Right kidney (tissue), 1 donor: ENCODE results near the gene LRRC8E.

Source experiments
- DNase-seq: peaks from one replicate; pipeline ENCODE4 v3.0.0-alpha.2; 2016

Gene LRRC8E

DNA sequence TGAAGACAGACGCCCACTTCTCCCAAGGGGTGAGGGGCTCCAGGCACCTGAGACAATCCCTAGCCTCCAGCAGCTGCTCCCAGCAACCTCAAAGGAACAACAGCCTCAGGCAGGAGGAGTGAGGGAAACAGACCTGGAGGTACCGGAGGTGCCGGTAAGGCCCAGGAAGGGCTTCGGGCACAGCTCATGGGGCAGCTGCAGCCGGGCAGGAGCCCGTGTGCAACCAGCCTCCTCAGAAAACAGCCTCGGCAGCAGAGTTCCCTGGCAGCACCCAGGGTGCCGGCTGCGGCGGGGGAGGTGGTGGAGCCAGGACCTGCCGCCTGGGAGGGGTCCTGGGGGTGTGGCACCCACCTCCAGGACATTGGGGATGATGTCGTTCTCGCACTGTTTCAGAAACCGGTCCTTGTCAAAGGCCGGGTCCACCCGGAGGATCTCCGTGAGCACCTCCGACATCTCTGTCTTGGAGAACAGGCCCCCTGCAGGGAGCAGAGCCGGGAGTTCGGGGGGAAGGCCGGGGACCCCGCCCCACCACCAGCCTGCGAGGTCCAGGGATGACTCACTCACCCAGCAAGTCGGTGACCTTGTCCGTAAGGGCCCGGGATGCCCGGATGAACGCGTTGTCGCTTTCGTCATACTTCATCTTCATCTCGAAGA lies 44.1 kb downstream of the LRRC8E start:
- no peak for DNase-seq

DNA sequence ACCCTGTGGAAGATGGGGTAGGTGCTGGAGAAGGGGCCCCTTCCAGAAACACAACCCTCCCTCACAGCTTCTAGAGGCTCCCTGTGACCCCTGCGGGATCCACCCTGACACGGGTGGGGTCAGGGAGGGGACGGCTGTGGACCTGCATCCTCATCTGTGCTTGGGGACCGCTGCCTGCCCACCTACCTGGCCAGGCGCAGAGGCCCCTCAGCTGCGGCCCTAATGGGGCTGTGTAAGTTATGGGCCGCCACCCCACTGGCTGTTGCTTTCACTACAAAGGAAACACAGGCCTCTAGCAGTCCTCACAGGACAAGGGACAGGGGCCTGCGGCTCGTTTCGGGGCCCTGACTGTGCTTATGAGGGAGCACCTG lies 44.6 kb downstream of the LRRC8E start:
- no peak for DNase-seq

DNA sequence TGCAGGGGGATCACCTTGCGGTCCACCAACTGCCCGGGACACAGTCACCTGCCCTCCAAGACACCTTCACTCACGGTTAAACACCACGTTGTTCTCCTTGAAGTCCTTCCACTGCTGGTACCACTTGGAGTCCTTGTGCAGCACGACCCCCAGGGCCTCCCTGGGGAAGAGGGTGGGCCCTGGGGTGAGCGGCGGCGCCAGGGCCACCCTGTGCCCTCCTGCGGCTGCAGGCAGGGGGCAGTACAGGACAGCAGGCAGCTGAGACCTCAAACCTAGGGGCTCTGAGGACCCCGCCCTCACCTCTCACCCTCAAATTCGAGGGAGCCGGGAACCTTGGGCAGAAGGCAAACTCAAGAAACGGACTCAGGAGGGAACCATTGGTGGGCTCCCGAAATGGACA lies 45.1 kb downstream of the LRRC8E start:
- no peak for DNase-seq

DNA sequence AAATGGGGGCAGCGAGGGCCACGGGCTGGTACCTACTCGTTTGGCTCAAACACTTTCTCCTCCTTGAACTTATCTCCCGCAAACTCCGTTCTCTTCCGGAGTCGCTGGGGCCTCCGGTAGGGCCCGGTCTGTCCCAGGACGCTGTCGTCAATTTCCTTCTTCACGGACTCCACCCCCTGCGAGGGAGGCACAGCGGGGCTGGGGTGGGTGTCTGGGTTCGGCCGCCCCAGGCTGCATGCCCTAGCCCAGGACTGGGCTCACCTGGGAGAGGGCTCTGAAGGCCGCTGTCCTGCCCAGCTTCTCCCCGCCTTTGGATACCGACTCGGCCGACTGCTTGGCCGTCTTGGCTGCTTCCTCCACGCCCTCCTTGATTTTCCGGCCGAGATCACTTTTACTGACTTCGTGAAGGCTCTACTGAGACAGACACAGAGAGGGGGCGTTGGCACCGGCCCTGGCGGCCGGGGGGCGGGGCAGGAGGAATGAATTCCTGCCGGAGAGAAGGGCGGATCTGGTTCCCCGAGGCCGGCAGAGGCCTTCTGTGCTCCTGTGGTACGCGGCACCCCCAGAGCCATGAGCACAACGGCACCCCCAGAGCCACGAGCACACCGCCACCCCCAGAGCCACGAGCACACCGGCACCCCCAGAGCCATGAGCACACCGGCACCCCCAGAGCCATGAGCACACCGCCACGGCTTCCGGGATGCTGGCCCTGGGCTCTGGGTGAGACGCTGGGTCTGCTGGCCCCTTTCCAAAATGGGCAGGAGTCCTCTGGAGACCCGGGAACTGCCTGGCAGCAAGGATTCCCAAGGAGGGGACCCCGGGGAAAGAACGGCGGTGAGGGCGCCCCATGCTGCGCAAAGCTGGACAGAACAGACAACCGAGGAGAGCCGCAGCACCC lies 45.8 kb downstream of the LRRC8E start:
- DNase-seq, result no peak

DNA sequence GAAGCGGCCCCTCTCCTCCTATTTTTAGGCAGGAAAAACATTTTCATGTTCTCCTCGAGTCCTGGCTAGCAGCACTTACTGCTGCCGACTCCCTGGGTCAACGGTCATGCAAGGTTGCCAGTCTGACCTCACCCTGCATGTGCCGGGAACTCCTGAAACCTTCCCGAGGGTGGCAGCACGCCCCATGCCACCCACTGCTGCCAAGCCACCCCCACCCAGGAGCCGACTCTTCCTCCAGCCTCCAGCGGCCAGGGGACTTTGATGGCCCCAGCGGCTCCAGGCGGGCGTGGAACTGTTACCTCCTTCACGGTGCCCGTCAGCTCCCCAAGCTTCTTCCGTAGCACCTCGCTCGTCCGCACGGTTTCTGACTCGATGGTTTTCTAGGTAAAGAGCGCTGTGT lies 46.5 kb downstream of the LRRC8E start:
- DNase-seq, result no peak

DNA sequence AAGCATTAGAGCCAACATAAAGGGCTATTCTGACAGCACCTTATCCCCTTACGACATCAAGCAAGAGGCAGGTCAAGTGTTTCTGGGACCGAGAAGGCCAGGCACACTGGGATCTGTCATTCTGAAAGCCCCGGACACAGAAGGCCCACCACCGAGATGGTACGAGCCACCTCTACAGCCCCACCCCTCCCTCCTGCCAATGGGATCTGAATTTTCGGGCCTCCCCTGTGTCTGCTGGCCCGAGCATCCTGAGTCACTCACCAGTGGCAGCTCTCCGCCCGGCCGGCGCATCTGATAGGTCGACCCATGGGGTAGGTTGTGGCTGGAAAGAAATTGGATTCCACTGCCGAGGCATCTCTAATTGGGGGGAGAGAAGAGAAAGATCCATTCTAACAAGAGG lies 52.5 kb downstream of the LRRC8E start:
- DNase-seq, result no peak

DNA sequence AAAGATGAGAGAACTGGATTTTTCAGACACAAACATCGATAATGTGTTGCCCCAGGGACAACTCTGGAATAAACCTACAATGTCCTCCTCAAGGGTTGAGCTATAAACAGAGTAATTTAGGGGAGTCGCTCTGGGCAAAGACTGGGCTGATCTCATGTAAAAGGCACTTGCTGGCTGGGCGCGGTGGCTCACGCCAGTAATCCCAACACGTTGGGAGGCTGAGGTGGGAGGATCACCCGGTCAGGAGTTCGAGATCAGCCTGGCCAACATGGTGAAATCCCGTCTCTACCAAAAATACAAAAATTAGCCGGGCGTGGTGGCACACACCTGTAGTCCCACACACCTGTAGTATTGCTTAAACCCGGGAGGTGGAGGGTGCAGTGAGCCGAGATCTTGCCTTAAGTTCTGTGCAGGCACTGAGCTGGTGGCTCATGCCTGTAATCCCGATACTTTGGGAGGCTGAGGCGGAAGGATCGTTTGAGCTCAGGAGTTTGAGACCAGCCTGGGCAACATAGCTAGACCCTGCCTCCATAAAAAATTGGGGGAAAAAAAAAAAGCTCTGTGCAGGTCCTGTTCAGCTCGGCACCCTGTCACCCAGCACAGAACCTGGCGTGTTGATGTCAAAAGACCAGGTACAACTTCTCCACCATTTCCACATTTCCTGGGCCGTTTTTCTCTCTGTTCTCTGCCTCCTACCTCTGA lies 53.7 kb downstream of the LRRC8E start:
- no peak for DNase-seq

DNA sequence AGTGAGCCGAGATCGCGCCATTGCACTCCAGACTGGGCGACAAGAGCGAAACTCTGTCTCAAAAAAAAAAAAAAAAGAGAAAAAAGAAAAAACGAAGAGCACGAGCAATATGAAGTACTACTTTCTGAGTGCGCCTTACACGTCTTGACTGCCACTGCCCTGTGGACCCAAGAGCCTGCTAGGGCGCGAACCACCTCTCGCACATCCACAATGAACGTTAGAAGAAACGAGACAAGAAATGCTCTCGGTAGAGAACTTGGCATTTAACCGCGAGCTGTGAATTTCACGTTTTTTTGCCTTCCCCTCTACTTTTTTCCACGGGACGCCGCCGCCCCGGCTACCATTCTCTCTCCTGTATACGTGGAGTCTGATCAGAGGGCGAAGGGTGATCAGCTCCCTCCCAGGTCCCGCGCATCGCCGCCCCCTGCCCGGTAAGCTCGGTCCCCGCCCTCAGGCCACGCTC lies 54.7 kb downstream of the LRRC8E start:
- DNase-seq, result no peak

DNA sequence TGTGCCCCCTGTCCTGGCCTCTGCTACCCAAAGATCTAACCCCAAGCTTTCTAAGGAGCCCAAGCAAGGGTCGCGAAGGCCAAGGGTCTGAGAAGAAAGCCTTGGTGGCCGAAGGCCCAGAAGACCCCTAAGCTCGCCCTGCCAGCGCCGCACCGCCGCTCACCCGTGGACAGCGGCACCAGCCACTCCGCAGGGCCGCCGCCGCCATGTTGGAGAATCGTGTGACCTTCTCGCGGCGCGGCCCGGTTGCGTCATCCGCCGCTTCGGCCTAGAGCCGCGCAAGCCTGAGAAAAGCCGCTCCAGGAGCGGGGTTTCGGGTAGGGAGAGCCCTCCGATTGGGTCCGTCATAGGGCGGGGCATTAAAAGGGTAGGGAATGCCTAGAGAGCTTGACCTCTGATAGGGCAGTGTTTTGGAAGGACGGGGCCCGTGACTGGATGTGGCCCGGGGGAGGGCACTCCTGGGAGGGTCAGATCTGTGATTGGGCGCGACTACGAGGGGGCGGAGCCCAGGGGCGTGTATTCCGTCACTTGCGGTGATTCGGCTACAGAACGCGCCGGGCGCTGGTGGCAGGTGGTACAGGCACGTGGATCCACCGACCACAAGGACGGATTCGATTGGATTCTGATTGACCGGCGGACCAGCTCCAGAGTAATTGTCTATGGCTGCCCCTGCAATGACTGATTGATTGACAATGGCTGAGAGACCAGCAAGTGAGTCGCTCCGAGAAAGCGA lies 55.3 kb downstream of the LRRC8E start, which contains the start of gene TIMM44:
TSS of gene TIMM44 (minus strand) at position 223 of the 733 bp plus-strand sequence. CDS start at position 208, 15 bp downstream.
- peak; percentile 93 for DNase-seq

DNA sequence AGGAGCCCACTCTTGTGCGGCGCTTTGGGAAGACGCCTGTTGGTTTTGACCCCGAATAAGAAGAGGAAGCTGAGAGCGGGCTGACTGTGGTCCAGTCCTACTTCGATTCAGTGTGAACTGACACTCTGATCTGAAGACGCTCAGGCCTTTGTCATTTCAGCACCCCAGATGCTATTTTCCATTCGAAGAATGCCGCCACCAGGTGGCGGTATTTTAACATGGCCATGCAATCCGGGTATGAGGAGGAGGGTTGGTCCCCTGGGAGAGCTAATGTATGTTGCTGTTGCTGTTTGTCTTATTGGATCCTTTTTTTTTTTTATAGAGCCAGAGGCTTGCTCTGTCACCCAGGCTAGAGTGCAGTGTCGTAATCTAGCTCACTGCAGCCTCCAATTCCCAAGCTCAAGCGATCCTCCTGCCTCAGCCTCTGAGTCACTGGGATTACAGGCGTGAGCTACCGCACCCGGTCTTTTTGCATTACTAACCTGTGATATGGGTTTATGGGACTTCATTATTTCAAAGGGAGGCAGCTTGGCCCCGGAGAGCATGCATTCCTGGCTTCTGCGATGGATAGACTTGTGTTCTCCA lies 56.0 kb downstream of the LRRC8E start:
- no peak for DNase-seq

DNA sequence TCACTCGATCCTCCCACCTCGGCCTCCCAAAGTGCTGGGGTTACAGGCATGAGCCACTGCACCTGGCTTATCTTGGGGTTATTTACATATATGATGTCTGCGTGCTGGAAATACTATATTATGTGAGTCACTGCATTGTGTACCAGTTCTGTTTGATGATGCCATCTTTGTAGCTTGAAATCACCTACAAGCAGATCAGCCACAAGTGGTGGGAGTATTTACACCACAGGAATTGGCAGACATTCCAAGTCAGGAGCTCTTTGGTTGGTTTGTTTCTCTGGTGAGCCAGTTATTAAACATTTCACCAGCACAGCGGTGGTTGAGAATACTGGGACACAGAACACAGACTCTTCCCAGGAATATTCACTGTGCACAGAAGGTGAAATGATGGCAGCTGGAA lies 59.6 kb downstream of the LRRC8E start:
- DNase-seq, result no peak
